Endothelial cell (in vitro differentiated cells): ENCODE results near the gene SEPTIN5. TPM values are rescaled to one million over a fixed set of nuclear protein-coding genes. Genes with fewer than 3 reads are reported as not detected.
A peak's percentile ranks its signal among the peaks of the same experiment; 100 is the strongest.

Experiments
- DNase-seq: peaks from one replicate; pipeline ENCODE4 v3.0.0; 2021; ENCODE audit warnings: low spot score
- H3K27ac Mint-ChIP-seq: one replicate; pipeline ENCODE4 v1.8.0; 2021; ENCODE audit warnings: mixed read lengths, inconsistent platforms; ENCODE audit not compliant: unreplicated experiment
- H3K27me3 Mint-ChIP-seq: one replicate; pipeline ENCODE4 v1.8.0; 2021; ENCODE audit warnings: mild to moderate bottlenecking, moderate library complexity, mixed read lengths, inconsistent platforms; ENCODE audit not compliant: unreplicated experiment
- H3K36me3 Mint-ChIP-seq: one replicate; pipeline ENCODE4 v1.8.0; 2021; ENCODE audit warnings: mild to moderate bottlenecking, low read depth, mixed read lengths, inconsistent platforms; ENCODE audit not compliant: unreplicated experiment
- H3K4me1 Mint-ChIP-seq: one replicate; pipeline ENCODE4 v1.8.0; 2021; ENCODE audit warnings: mild to moderate bottlenecking, mixed read lengths, inconsistent platforms; ENCODE audit not compliant: unreplicated experiment
- H3K4me3 Mint-ChIP-seq: one replicate; pipeline ENCODE4 v1.8.0; 2021; ENCODE audit warnings: mild to moderate bottlenecking, mixed read lengths, inconsistent platforms; ENCODE audit not compliant: unreplicated experiment
- H3K9me3 Mint-ChIP-seq: one replicate; pipeline ENCODE4 v1.8.0; 2021; ENCODE audit warnings: mixed read lengths, inconsistent platforms; ENCODE audit not compliant: unreplicated experiment
- CTCF ChIP-seq: fragments of 200-600 bp; sonication (generic); IDR thresholded peaks from one replicate; pipeline ENCODE4 v1.5.0; 2021; ENCODE audit warnings: antibody characterized with exemption; ENCODE audit not compliant: unreplicated experiment
- total RNA-seq: library from RNA; stranded (reverse); fragmentation: NEBNext Ultra II Directional; extraction: Animal tissue kit (Norgen Biotek cat#: 25700); gene quantifications from one replicate; pipeline ENCODE4 v1.2.1, GENCODE V29; 2021; ENCODE audit not compliant: unreplicated experiment

Gene SEPTIN5
- total RNA-seq, 1 donor from 2014 or later = 2.3 TPM

- peaks cover 25% of the 10 kb centered on the region for H3K4me1 Mint-ChIP-seq
- no peaks in the 10 kb centered on the region for H3K9me3 Mint-ChIP-seq
- H3K36me3 Mint-ChIP-seq = no peaks in the 10 kb centered on the region
- no peak overlapping the region for H3K4me3 Mint-ChIP-seq
- no peak overlapping the region for H3K27ac Mint-ChIP-seq
- peaks cover 23% of the 10 kb centered on the region for H3K27me3 Mint-ChIP-seq
- no peak for DNase-seq
- no peak for TF ChIP-seq CTCF
These were observed 51.9 kb downstream of the SEPTIN5 start for GRCh38 chr22:19766240-19766510.

DNA sequence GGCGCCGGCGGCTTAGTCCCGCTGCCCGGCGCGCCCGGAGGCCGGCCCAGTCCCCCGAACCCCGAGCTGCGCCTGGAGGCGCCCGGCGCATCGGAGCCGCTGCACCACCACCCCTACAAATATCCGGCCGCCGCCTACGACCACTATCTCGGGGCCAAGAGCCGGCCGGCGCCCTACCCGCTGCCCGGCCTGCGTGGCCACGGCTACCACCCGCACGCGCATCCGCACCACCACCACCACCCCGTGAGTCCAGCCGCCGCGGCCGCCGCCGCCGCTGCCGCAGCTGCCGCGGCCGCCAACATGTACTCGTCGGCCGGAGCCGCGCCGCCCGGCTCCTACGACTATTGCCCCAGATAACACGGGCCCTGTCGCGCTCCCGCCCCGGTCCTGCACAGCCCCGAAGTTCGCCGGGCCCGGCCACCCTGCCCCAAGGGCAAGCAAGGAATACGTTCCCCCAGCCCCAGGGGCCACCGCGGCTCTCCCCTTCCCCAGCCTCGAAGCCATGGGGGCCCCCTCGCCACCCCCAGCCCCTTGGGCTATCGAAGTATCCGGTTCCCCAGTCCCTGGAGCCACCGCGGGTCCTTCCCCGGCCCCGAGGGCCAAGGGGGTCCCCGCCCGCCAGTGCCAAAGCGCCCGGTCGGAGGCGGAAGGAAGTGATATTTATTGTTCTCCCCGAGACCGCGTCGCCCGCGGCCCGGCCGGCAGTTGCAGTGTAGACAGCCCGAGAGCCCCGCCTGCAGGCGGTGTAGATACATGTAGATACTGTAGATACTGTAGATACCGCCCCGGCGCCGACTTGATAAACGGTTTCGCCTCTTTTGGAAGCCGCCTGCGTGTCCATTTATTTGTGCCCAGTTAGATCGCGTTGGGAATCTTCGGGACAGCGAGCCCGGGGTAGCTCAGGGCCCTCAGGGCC is 52.5 kb downstream of the SEPTIN5 start:
- peaks cover 20% of the 10 kb centered on the region for H3K27me3 Mint-ChIP-seq

GRCh38 chr22:19767427-19768341 is 53.4 kb downstream of the SEPTIN5 start:
- Mint-ChIP-seq H3K36me3 (no peaks in the 10 kb centered on the region), H3K4me1 (peaks cover 18% of the 10 kb centered on the region), H3K4me3 (peak overlapping the region; percentile 59), H3K27ac (no peak overlapping the region), H3K27me3 (peaks cover 18% of the 10 kb centered on the region), H3K9me3 (no peaks in the 10 kb centered on the region)
- DNase-seq = no peak
- no peak for TF ChIP-seq CTCF

More for the DNA sequence above, 52.5 kb downstream of the SEPTIN5 start:
- Mint-ChIP-seq H3K4me1 (peaks cover 23% of the 10 kb centered on the region), H3K27ac (no peak overlapping the region), H3K36me3 (no peaks in the 10 kb centered on the region), H3K9me3 (no peaks in the 10 kb centered on the region), H3K4me3 (no peak overlapping the region)
- TF ChIP-seq CTCF = peak; percentile 41
- DNase-seq = peak; percentile 53

- no peak for DNase-seq
- no peak overlapping the region for H3K27ac Mint-ChIP-seq
- H3K36me3 Mint-ChIP-seq = no peaks in the 10 kb centered on the region
- H3K4me1 Mint-ChIP-seq = peaks cover 15% of the 10 kb centered on the region
- H3K27me3 Mint-ChIP-seq = peaks cover 16% of the 10 kb centered on the region
- no peaks in the 10 kb centered on the region for H3K9me3 Mint-ChIP-seq
- no peak overlapping the region for H3K4me3 Mint-ChIP-seq
- no peak for TF ChIP-seq CTCF
These were observed 55.1 kb downstream of the SEPTIN5 start for GRCh38 chr22:19769393-19769715.
